Panc1 (cell line): ENCODE measurements around the gene MTMR12. TPM values are rescaled to one million over a fixed set of nuclear protein-coding genes. Genes with fewer than 3 reads are reported as not detected.

Experiments
- ATAC-seq: fragments of 200-7000 bp; cut with Tn5 transposase; 2 replicates; pipeline ENCODE4 v1.9.1; 2020; ENCODE audit warnings: mild to moderate bottlenecking, moderate library complexity
- BruUV-seq: library from RNA; stranded (reverse); fragments of 400-500 nt; replicated peaks from 2 replicates; lab custom pipeline; 2021; lab: Mats Ljungman, UMichigan
- CTCF ChIA-PET: fragments of 300-600 bp; sonication (Branson Sonifier 250); formaldehyde crosslinking; loops from one replicate; lab custom pipeline; 2022; ENCODE audit warnings: antibody characterized with exemption; lab: Charles Lee
- POLR2A ChIA-PET: fragments of 300-600 bp; sonication (Branson Sonifier 250); formaldehyde crosslinking; loops from one replicate; lab custom pipeline; 2022; ENCODE audit warnings: antibody characterized with exemption; lab: Charles Lee
- DNase-seq: peaks from one replicate; pipeline ENCODE4 v3.0.0-alpha.2; 2010; ENCODE audit warnings: low read depth, low spot score
- H3K27ac ChIP-seq: 2 replicates; pipeline ENCODE4 v1.5.1; 2011; ENCODE audit warnings: mild to moderate bottlenecking, low read length, inconsistent platforms
- H3K27me3 ChIP-seq: fragments of 200-500 bp; sonication (Bioruptor generic); 2 replicates; pipeline ENCODE4 v1.6.0; 2014; ENCODE audit warnings: low read length, inconsistent platforms; ENCODE audit not compliant: control insufficient read depth, insufficient read depth
- H3K36me3 ChIP-seq: fragments of 200-500 bp; sonication (Bioruptor generic); 2 replicates; pipeline ENCODE4 v1.5.1; 2014; ENCODE audit warnings: inconsistent platforms, mild to moderate bottlenecking, low read length, moderate library complexity; ENCODE audit not compliant: control insufficient read depth, insufficient read depth
- H3K4me1 ChIP-seq: 2 replicates; pipeline ENCODE4 v1.5.1; 2011; ENCODE audit warnings: inconsistent platforms, mild to moderate bottlenecking, low read length, moderate library complexity; ENCODE audit not compliant: control insufficient read depth, insufficient read depth
- H3K4me3 ChIP-seq, 2 experiments: 2 replicates each; pipeline ENCODE4 v1.5.1; 2011 to 2012; ENCODE audit warnings: low read depth in 2 of 2, low read length in 2 of 2, mild to moderate bottlenecking in 2 of 2, inconsistent platforms in 1 of 2, moderate library complexity in 1 of 2
- H3K9me3 ChIP-seq: fragments of 200-500 bp; sonication (Bioruptor generic); 2 replicates; pipeline ENCODE4 v1.5.1; 2014; ENCODE audit warnings: low read depth, mild to moderate bottlenecking, inconsistent platforms, low read length, moderate library complexity; ENCODE audit not compliant: control insufficient read depth, insufficient read depth
- CTCF ChIP-seq: fragments of 450-650 bp; IDR thresholded peaks from 2 replicates; pipeline ENCODE4 v1.5.1; 2017; ENCODE audit warnings: mild to moderate bottlenecking
- POLR2AphosphoS5 ChIP-seq: IDR thresholded peaks from 2 replicates; pipeline ENCODE4 v1.6.1; 2012; ENCODE audit warnings: mild to moderate bottlenecking, low read depth, low read length, moderate library complexity
- REST ChIP-seq, 2 experiments: IDR thresholded peaks; 2 replicates each; pipeline ENCODE4 v1.6.1; 2011 to 2012; ENCODE audit warnings: low read depth in 2 of 2, control low read depth in 1 of 2, low read length in 1 of 2, mild to moderate bottlenecking in 1 of 2, moderate library complexity in 1 of 2; ENCODE audit not compliant: insufficient read depth in 1 of 2
- SIN3A ChIP-seq: IDR thresholded peaks from 2 replicates; pipeline ENCODE4 v1.6.1; 2012; ENCODE audit warnings: low read depth, mild to moderate bottlenecking, low read length, moderate library complexity, borderline replicate concordance; ENCODE audit not compliant: insufficient read depth
- TCF7L2 ChIP-seq: IDR thresholded peaks from 2 replicates; pipeline ENCODE4 v1.6.1; 2011; ENCODE audit warnings: mild to moderate bottlenecking, low read depth, low read length, inconsistent platforms
- in situ Hi-C: cut with HindIII; loops from 2 replicates; pipeline ENCODE4 v1.10.0; 2016; ENCODE audit warnings: low sequenced_read_pairs, low pct_unique_long_range_greater_than_20kb
- intact Hi-C: fragments of 100-400 bp; cut with micrococcal nuclease; formaldehyde crosslinking; loops from one replicate; pipeline ENCODE4 v1.10.0; 2022; ENCODE audit not compliant: unreplicated experiment
- total RNA-seq: library from RNA; stranded (reverse); gene quantifications from one replicate; pipeline ENCODE4 v1.2.1, GENCODE V29; 2021; ENCODE audit not compliant: unreplicated experiment

Gene MTMR12
- total RNA-seq, 1 experiment from 2014 or later, result 42.4 TPM

GRCh38 chr5:32342656-32343055 is 29.9 kb upstream of the MTMR12 start:
- Histone ChIP-seq H3K27ac (no peak overlapping the region), H3K4me3 (no peak overlapping the region), H3K36me3 (no peaks in the 10 kb centered on the region), H3K4me1 (no peaks in the 10 kb centered on the region), H3K9me3 (peaks cover 12% of the 10 kb centered on the region; the same call in 1 of the 2 replicates), H3K27me3 (no peaks in the 10 kb centered on the region)
- TF ChIP-seq POLR2AphosphoS5 (no peak), SIN3A (no peak), REST (IDR thresholded peaks at IDR 0.05; ENCODE audit: insufficient read depth in 1 of 2, low read depth in 2 of 2, low read length in 1 of 2) (no peak), CTCF (no peak), TCF7L2 (no peak)
- ChIA-PET CTCF (interaction anchor here (0.6 kb wide), 1 partner anchor 152 kb away, joined by 3 read pairs; no protein-coding TSS in a partner anchor), POLR2A (no interaction called here)
- BruUV-seq, result no TSS peak
- in situ Hi-C loops, result no loop called here
- no peak for DNase-seq
- no peak for ATAC-seq
- intact Hi-C loops, result no loop called here

GRCh38 chr5:32339878-32340277 is 27.1 kb upstream of the MTMR12 start:
- Histone ChIP-seq H3K4me1 (no peaks in the 10 kb centered on the region), H3K9me3 (peaks cover 20% of the 10 kb centered on the region; the same call in 1 of the 2 replicates), H3K36me3 (no peaks in the 10 kb centered on the region; the same call in 1 of the 2 replicates), H3K27me3 (no peaks in the 10 kb centered on the region), H3K4me3 (no peak overlapping the region), H3K27ac (no peak overlapping the region)
- ChIA-PET POLR2A (interaction anchor here (0.7 kb wide), 1 partner anchor 25 kb away, joined by 3 read pairs; no protein-coding TSS in a partner anchor), CTCF (no interaction called here)
- no TSS peak for BruUV-seq
- in situ Hi-C loops, result no loop called here
- no peak for TF ChIP-seq TCF7L2
- ATAC-seq, result no peak
- intact Hi-C loops, result no loop called here
- DNase-seq, result no peak

GRCh38 chr5:32339198-32339597 is 26.5 kb upstream of the MTMR12 start:
- Histone ChIP-seq H3K9me3 (peaks cover 20% of the 10 kb centered on the region; the same call in 1 of the 2 replicates), H3K27ac (no peak overlapping the region), H3K4me1 (no peaks in the 10 kb centered on the region), H3K4me3 (no peak overlapping the region), H3K27me3 (no peaks in the 10 kb centered on the region), H3K36me3 (no peaks in the 10 kb centered on the region; the same call in 1 of the 2 replicates)
- DNase-seq, result no peak
- POLR2A ChIA-PET, result interaction anchor here (0.7 kb wide), 1 partner anchor 24 kb away, joined by 3 read pairs; no protein-coding TSS in a partner anchor
- no TSS peak for BruUV-seq
- CTCF ChIA-PET, result no interaction called here
- ATAC-seq, result no peak
- TF ChIP-seq CTCF, result no peak
- in situ Hi-C loops, result no loop called here
- intact Hi-C loops, result no loop called here
